ENCODE data around the gene URB1. TPM values are rescaled to one million over a fixed set of nuclear protein-coding genes. Genes with fewer than 3 reads are reported as not detected.
"Not testable (repeated sequence)": the region's sequence is repeated elsewhere in the genome, so short reads cannot be mapped to it uniquely, and the experiment has no call there.

The URB1 gene
- total RNA-seq, 1 donor from 2014 or later = 23.1 TPM

- DNase-seq (ENCODE audit: low read depth) = no peak
These were observed 15.3 kb downstream of the URB1 start for GRCh38 chr21:32377506-32377905.

- no peak for DNase-seq (ENCODE audit: low read depth)
These were observed 20.1 kb downstream of the URB1 start for GRCh38 chr21:32372755-32373154.

GRCh38 chr21:32371913-32372314, 20.9 kb downstream of the URB1 start:
- peak; percentile 44 for DNase-seq (ENCODE audit: low read depth)

GRCh38 chr21:32370998-32371766, 21.6 kb downstream of the URB1 start:
- DNase-seq (ENCODE audit: low read depth) = no peak

- DNase-seq (ENCODE audit: low read depth) = not testable (repeated sequence)
These were observed 23.9 kb downstream of the URB1 start for GRCh38 chr21:32368961-32369360.

GRCh38 chr21:32368386-32368785, 24.4 kb downstream of the URB1 start:
- no peak for DNase-seq (ENCODE audit: low read depth)

GRCh38 chr21:32367158-32367557, 25.7 kb downstream of the URB1 start:
- DNase-seq (ENCODE audit: low read depth) = no peak

- no peak for DNase-seq (ENCODE audit: low read depth)
These were observed 26.6 kb downstream of the URB1 start for GRCh38 chr21:32366191-32366590.

GRCh38 chr21:32364796-32365195, 28.0 kb downstream of the URB1 start:
- no peak for DNase-seq (ENCODE audit: low read depth)

- no peak for DNase-seq (ENCODE audit: low read depth)
These were observed 28.4 kb downstream of the URB1 start for GRCh38 chr21:32364387-32364786.

GRCh38 chr21:32360401-32360975, 32.3 kb downstream of the URB1 start:
- DNase-seq (ENCODE audit: low read depth) = no peak

GRCh38 chr21:32359719-32360260, 33.0 kb downstream of the URB1 start:
- DNase-seq (ENCODE audit: low read depth) = no peak

- DNase-seq (ENCODE audit: low read depth) = no peak
These were observed 35.9 kb downstream of the URB1 start for GRCh38 chr21:32356874-32357395.

GRCh38 chr21:32353002-32353711, 39.7 kb downstream of the URB1 start:
- DNase-seq (ENCODE audit: low read depth) = no peak

GRCh38 chr21:32352526-32352925, 40.3 kb downstream of the URB1 start:
- no peak for DNase-seq (ENCODE audit: low read depth)

GRCh38 chr21:32351428-32351827, 41.4 kb downstream of the URB1 start:
- no peak for DNase-seq (ENCODE audit: low read depth)

- DNase-seq (ENCODE audit: low read depth) = no peak
These were observed 41.8 kb downstream of the URB1 start for GRCh38 chr21:32350981-32351380.

GRCh38 chr21:32350211-32350980, 42.4 kb downstream of the URB1 start:
- DNase-seq (ENCODE audit: low read depth) = no peak

- no peak for DNase-seq (ENCODE audit: low read depth)
These were observed 43.4 kb downstream of the URB1 start for GRCh38 chr21:32349333-32349944.

GRCh38 chr21:32348604-32349332, 44.0 kb downstream of the URB1 start:
- no peak for DNase-seq (ENCODE audit: low read depth)

Measured in renal cortical epithelial cell (primary cell).